OCI-LY3 (cell line): ENCODE data around the gene STIM2.

Experiments used
- CTCF ChIP-seq: fragments of 200-600, 300-600 bp; sonication (generic); IDR thresholded peaks from 2 replicates; pipeline ENCODE4 v1.5.1; 2014; ENCODE audit warnings: antibody characterized with exemption, low read length, low read depth
- EZH2phosphoT487 ChIP-seq: fragments of 200-600 bp; shearing (Covaris generic); IDR thresholded peaks from 2 replicates; pipeline ENCODE4 v1.6.1; 2018; ENCODE audit warnings: antibody characterized with exemption, mixed run types, low read depth

GRCh38 chr4:26885912-26886274 is 25.3 kb downstream of the STIM2 start:
- TF ChIP-seq CTCF (no peak), EZH2phosphoT487 (no peak)
